Body of pancreas (tissue), 4 donors: ENCODE data around the gene NTSR1.

Experiments used
- CTCF ChIP-seq, 7 experiments: fragments of 450-650 bp in 4 of 7; fragments of 200-600 bp in 3 of 7; sonication (generic) in 3 of 7; IDR thresholded peaks; one replicate each; pipeline ENCODE4 v1.5.1; 2016 to 2019; ENCODE audit warnings: antibody characterized with exemption in 7 of 7
- POLR2A ChIP-seq, 3 donors: fragments of 450-650 bp; IDR thresholded peaks; one replicate each; pipeline ENCODE4 v1.6.1; 2016; ENCODE audit warnings: antibody characterized with exemption in 3 of 3, mild to moderate bottlenecking in 2 of 3

GRCh38 chr20:62700261-62700930 is 8.2 kb upstream of the NTSR1 start:
- TF ChIP-seq POLR2A (IDR thresholded peaks at IDR 0.05) (no peak), CTCF (IDR thresholded peaks at IDR 0.05) (no peak)
